ENCODE data around the gene SH3RF3. TPM values are rescaled to one million over a fixed set of nuclear protein-coding genes. Genes with fewer than 3 reads are reported as not detected.

The SH3RF3 gene
- total RNA-seq, 2 experiments from 2014 or later: 0.05 to 0.06 TPM

GRCh38 chr2:109457366-109457765, 328.4 kb downstream of the SH3RF3 start:
- Mint-ChIP-seq H3K27ac (no peak overlapping the region), H3K9me3 (ENCODE audit: low read depth) (no peaks in the 10 kb centered on the region), H3K4me3 (no peak overlapping the region), H3K36me3 (no peaks in the 10 kb centered on the region), H3K4me1 (no peaks in the 10 kb centered on the region), H3K27me3 (peaks cover 16% of the 10 kb centered on the region)
- no peak for ATAC-seq
- CTCF ChIA-PET: no interaction called here
- DNase-seq: no peak

DNA sequence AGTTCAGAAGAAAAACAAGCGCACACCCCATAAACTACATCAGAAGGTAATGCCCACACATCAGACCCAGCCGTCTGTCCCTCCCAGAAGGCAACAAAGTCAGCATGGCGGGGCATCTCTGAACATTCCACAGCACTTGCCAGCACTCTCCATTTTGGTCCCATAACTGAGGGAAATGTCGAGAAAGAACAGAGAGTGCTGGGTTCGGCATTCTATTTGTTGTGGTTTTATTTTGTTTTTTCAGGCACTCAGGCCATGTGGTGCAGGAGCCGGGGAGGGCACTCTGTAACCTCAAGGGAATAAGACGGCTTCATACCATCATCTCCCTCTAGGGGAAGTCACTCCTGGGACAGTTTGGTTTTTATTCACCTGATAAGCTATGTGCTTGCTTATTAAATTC, 328.8 kb downstream of the SH3RF3 start:
- CTCF ChIA-PET: no interaction called here
- no peak for DNase-seq
- Mint-ChIP-seq H3K4me1 (no peaks in the 10 kb centered on the region), H3K9me3 (ENCODE audit: low read depth) (no peaks in the 10 kb centered on the region), H3K36me3 (no peaks in the 10 kb centered on the region), H3K27ac (no peak overlapping the region), H3K27me3 (peaks cover 15% of the 10 kb centered on the region), H3K4me3 (no peak overlapping the region)
- no peak for ATAC-seq

- CTCF ChIA-PET: no interaction called here
- Mint-ChIP-seq H3K27ac (no peak overlapping the region), H3K4me1 (no peaks in the 10 kb centered on the region), H3K36me3 (no peaks in the 10 kb centered on the region), H3K27me3 (peaks cover 15% of the 10 kb centered on the region), H3K4me3 (no peak overlapping the region), H3K9me3 (ENCODE audit: low read depth) (no peaks in the 10 kb centered on the region)
- ATAC-seq (no peak), DNase-seq (no peak)
Measured at GRCh38 chr2:109458512-109458911, 329.5 kb downstream of the SH3RF3 start.

DNA sequence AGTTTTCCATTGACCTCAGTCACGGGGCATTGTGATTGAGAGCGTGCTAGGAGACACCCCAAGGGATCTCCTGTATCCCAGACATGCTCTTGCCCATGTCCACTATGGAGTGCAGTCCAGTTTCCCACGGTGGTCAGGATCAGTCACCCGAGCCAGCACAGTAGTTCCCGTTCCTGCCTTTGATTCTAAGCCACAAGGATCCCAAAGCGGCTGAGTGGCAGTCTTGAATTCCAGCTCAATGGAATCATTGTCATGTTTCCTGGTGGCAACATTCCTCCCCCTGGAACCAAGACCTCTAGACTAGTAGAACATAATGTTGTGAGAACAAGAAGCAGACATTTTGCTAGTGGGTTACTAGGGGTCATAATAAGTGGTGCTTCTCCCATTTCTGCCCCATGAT, 330.5 kb downstream of the SH3RF3 start:
- Mint-ChIP-seq H3K27me3 (peaks cover 15% of the 10 kb centered on the region), H3K4me1 (no peaks in the 10 kb centered on the region), H3K9me3 (ENCODE audit: low read depth) (no peaks in the 10 kb centered on the region), H3K4me3 (no peak overlapping the region), H3K27ac (no peak overlapping the region), H3K36me3 (no peaks in the 10 kb centered on the region)
- CTCF ChIA-PET: no interaction called here
- ATAC-seq (no peak), DNase-seq (no peak)

- peaks cover 15% of the 10 kb centered on the region for H3K27me3 Mint-ChIP-seq
- DNase-seq (no peak), ATAC-seq (no peak)
- H3K4me3 Mint-ChIP-seq: no peak overlapping the region
- no peaks in the 10 kb centered on the region for H3K9me3 Mint-ChIP-seq (ENCODE audit: low read depth)
- CTCF ChIA-PET: no interaction called here
- no peaks in the 10 kb centered on the region for H3K36me3 Mint-ChIP-seq
- no peaks in the 10 kb centered on the region for H3K4me1 Mint-ChIP-seq
- H3K27ac Mint-ChIP-seq: no peak overlapping the region
Measured at GRCh38 chr2:109460553-109461324, 331.7 kb downstream of the SH3RF3 start.

DNA sequence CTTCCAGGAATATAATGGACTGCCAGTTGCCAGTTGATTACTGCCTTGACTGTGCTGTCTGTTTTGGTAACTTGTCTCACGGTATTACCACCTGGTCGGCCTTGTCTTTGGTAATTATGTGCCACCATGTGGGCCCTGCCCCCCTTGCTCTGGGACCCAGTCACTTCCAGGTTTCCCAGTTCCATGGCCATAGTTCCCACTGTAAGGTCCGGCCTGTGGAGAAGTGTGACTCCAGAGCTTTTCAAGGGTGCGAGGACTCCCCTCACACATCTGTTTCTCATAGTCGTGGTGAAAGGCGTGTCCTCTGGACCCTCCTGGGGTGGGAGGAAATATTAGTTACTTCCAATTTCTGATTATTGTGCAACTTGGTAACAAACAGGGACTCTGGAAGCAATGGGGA, 334.2 kb downstream of the SH3RF3 start:
- Mint-ChIP-seq H3K4me3 (no peak overlapping the region), H3K9me3 (ENCODE audit: low read depth) (no peaks in the 10 kb centered on the region), H3K27ac (no peak overlapping the region), H3K4me1 (no peaks in the 10 kb centered on the region), H3K27me3 (peaks cover 7% of the 10 kb centered on the region), H3K36me3 (no peaks in the 10 kb centered on the region)
- no peak for DNase-seq
- CTCF ChIA-PET: no interaction called here
- no peak for ATAC-seq

DNA sequence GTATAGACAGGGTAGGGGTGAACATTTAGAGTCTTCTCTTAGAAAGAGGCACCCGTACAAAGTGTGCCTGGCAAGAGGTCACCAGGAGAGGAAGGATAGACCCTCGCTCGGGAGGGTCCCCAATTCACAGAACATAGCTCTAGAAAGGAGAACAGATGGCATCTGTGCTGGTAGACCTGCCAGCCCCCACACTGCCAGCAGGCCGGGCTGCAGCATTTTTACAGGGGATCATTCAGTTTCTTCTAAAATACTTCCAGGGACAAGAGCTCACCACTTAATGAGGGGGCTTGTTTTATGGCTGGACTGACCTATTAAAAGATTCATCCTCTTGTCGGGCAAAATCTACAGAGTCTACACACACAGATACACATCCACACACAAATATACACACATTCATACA, 334.9 kb downstream of the SH3RF3 start:
- CTCF ChIA-PET: no interaction called here
- H3K36me3 Mint-ChIP-seq: no peaks in the 10 kb centered on the region
- H3K4me3 Mint-ChIP-seq: no peak overlapping the region
- H3K4me1 Mint-ChIP-seq: no peaks in the 10 kb centered on the region
- peaks cover 3% of the 10 kb centered on the region for H3K27me3 Mint-ChIP-seq
- no peak overlapping the region for H3K27ac Mint-ChIP-seq
- DNase-seq (no peak), ATAC-seq (no peak)
- H3K9me3 Mint-ChIP-seq (ENCODE audit: low read depth): no peaks in the 10 kb centered on the region

DNA sequence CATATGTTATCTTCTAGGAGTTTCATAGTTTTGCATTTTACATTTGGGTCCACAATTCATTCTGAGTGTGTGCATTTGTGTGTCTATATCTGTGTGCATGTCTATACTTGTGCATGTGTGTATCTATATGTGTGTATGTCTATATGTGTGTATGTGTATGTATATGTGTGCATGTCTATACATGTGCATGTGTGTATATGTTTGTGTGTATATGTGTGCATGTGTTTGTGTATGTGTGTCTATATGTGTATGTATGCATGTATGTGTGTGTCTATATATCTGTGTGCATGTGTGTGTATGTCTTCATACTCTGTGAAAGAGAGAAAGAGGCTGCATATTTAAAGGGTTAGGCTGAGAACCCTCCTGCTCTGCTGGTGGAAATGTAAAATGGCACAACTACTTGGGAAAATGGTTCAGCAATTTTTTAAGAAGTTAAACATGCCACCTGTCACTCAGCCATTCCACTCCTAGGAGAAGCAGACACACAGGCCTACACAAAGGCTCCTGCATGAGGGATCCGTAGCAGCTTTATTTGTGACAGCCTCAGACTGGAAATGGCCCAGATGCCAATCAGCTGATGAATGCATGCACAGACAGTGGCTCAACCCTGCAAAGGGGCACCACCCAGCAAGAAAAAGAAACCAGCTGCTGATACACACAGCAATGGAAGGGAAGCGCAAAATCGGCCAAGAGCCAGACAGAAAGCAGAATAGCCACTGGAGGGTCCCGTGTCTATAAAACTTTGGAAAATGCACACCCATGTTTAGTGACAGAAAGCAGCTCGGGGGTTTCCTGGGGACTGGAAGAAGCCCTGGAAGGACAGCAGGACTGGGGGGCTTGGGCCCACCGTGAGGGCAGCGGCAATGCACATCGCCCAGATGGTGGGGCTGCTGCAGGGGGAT, 337.9 kb downstream of the SH3RF3 start:
- H3K27ac Mint-ChIP-seq: no peak overlapping the region
- H3K4me1 Mint-ChIP-seq: peaks cover 3% of the 10 kb centered on the region
- H3K9me3 Mint-ChIP-seq (ENCODE audit: low read depth): no peaks in the 10 kb centered on the region
- no peak overlapping the region for H3K4me3 Mint-ChIP-seq
- ATAC-seq (no peak), DNase-seq (no peak)
- H3K27me3 Mint-ChIP-seq: no peaks in the 10 kb centered on the region
- H3K36me3 Mint-ChIP-seq: no peaks in the 10 kb centered on the region
- CTCF ChIA-PET: no interaction called here

DNA sequence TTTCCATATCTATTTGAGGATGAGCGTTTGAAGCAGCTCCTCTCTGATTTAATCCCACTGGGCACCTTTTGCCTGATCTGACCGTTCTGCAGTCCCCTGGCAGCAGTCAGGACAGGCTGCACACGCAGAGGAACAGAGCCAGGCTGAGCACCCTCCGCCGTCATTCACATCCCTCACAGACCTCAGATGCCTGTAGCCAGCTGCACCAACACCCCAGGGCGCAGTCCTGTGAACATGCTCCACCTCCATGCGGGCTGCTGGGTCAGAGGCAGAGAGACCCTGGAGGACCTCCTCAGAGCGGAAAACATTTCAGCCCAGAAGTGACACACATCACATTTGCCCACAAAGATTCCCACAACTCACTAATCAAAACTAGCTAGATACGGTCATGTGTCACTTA, 338.7 kb downstream of the SH3RF3 start:
- ATAC-seq (no peak), DNase-seq (no peak)
- Mint-ChIP-seq H3K27me3 (no peaks in the 10 kb centered on the region), H3K27ac (no peak overlapping the region), H3K4me3 (no peak overlapping the region), H3K36me3 (no peaks in the 10 kb centered on the region), H3K9me3 (ENCODE audit: low read depth) (no peaks in the 10 kb centered on the region), H3K4me1 (peaks cover 3% of the 10 kb centered on the region)
- CTCF ChIA-PET: no interaction called here

GRCh38 chr2:109468893-109469292, 339.9 kb downstream of the SH3RF3 start:
- ATAC-seq (no peak), DNase-seq (no peak)
- no peak overlapping the region for H3K27ac Mint-ChIP-seq
- H3K27me3 Mint-ChIP-seq: peaks cover 1% of the 10 kb centered on the region
- CTCF ChIA-PET: no interaction called here
- no peaks in the 10 kb centered on the region for H3K9me3 Mint-ChIP-seq (ENCODE audit: low read depth)
- no peaks in the 10 kb centered on the region for H3K36me3 Mint-ChIP-seq
- H3K4me1 Mint-ChIP-seq: peaks cover 3% of the 10 kb centered on the region
- no peak overlapping the region for H3K4me3 Mint-ChIP-seq

GRCh38 chr2:109471658-109472057, 342.7 kb downstream of the SH3RF3 start:
- H3K9me3 Mint-ChIP-seq (ENCODE audit: low read depth): no peaks in the 10 kb centered on the region
- H3K27ac Mint-ChIP-seq: no peak overlapping the region

DNA sequence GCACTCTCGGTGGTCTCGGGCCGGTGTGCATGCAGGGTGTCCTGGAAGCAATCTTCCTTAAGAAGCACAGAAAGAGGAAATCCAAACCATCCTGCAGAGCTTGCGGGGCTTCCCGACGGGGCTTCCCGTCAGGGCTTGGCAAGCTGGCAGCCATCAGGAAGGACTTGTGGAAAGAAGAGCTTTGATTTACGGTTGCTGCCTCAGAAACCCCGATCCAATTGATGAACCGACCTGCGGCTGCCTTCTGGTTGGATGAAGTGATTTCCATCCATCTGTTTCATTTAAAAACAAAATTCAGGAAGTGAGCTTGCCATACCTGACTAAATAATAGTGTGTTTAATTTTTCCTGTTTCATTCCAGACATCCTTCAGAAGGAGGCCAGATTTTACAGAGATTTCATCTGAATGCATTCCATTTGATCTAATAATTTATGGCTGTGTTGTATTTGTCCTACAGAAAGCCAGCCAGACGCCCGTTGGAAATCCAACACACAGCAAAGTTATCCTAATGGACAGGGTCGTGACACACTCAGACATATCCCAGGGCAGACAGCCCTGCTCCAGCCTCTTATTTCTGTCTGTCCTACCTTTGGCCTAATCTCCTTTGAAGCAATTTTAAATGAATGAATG, 343.4 kb downstream of the SH3RF3 start:
- no peak for DNase-seq
- Mint-ChIP-seq H3K4me1 (peaks cover 9% of the 10 kb centered on the region), H3K36me3 (no peaks in the 10 kb centered on the region), H3K4me3 (no peak overlapping the region), H3K27ac (no peak overlapping the region), H3K9me3 (ENCODE audit: low read depth) (no peaks in the 10 kb centered on the region), H3K27me3 (peaks cover 3% of the 10 kb centered on the region)
- CTCF ChIA-PET: interaction anchor here (0.6 kb wide), 1 partner anchor 92 kb away, joined by 3 read pairs; no protein-coding TSS in a partner anchor
- ATAC-seq: no peak

More at GRCh38 chr2:109471658-109472057, 342.7 kb downstream of the SH3RF3 start:
- peaks cover 3% of the 10 kb centered on the region for H3K27me3 Mint-ChIP-seq
- peaks cover 9% of the 10 kb centered on the region for H3K4me1 Mint-ChIP-seq
- DNase-seq (no peak), ATAC-seq (no peak)
- H3K4me3 Mint-ChIP-seq: no peak overlapping the region
- CTCF ChIA-PET: interaction anchor here (1.7 kb wide), 1 partner anchor 39 kb away, joined by 7 read pairs; no protein-coding TSS in a partner anchor
- no peaks in the 10 kb centered on the region for H3K36me3 Mint-ChIP-seq

GRCh38 chr2:109472974-109473373, 344.0 kb downstream of the SH3RF3 start:
- no peak for DNase-seq
- Mint-ChIP-seq H3K27me3 (peaks cover 3% of the 10 kb centered on the region), H3K36me3 (no peaks in the 10 kb centered on the region), H3K9me3 (ENCODE audit: low read depth) (no peaks in the 10 kb centered on the region), H3K27ac (no peak overlapping the region), H3K4me1 (peaks cover 9% of the 10 kb centered on the region), H3K4me3 (no peak overlapping the region)
- CTCF ChIA-PET: no interaction called here
- ATAC-seq: no peak
